ENCODE data around the gene DNM3.
"Not testable (repeated sequence)": the region's sequence is repeated elsewhere in the genome, so short reads cannot be mapped to it uniquely, and the experiment has no call there.

The DNM3 gene

DNA sequence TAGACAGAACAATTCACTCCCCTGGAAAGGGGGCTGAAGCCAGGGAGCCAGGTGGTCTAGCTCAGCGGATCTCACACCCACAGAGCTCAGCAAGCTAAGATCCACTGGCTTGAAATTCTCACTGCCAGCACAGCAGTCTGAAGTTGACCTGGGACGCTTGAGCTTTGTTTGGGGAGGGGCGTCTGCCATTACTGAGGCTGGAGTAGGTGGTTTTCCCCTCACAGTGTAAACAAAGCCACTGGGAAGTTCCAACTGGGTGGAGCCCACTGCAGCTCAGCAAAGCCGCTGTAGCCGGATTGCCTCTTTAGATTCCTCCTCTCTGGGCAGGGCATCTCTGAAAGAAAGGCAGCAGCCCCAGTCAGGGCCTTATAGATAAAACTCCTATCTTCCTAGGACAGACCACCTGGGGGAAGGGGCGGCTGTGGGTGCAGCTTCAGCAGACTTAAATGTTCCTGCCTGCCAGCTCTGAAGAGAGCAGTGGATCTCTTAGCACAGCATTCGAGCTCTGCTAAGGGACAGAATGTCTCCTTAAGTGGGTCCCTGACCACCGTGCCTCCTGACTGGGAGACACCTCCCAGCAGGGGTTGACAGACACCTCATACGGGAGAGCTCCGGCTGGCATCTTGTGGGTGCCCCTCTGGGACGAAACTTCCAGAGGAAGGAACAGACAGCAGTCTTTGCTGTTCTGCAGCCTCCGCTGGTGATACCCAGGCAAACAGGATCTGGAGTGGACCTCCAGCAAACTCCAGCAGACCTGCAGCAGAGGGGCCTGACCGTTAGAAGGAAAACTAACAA is 183.8 kb downstream of the DNM3 start:
- DNase-seq (ENCODE audit: low spot score), result not testable (repeated sequence)

DNA sequence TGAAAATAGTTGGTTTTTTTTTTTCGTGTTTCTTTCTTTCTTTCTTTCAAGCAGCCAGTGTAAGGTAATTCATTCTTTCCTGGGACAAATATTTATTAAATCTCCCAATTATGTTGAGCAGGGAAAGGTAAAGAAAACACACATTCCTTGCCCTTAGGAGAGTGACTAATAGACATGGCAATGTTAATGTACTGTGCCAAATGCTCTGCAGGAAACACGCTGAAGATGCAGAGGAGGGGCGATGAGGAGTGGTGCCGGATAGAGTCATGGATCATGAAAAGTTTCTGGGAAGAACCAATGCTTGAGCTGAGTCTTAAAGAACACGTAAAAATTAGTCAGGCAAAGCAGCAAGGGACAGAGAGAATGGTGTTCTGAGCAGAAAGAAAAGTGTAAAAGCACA is 199.2 kb downstream of the DNM3 start:
- no peak for DNase-seq (ENCODE audit: low spot score)

DNA sequence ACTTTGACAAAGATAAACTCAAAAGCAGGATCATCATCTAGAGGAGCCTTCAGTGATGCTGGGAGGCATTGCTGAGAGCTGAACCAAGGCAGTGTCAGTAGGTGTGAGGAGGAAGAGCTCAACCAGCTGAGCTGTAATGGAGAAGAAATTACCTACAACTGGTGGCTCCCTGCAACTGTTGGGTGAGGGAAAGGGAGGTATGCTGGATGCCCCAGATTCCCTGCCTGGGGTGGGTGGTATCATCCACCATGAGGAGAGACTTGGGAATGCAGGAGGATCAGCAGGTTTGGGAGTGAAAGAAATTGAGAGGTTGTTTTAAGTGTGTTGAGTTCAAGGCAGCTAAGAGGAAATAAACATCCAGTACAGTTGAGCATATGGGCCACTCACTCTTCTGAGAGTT is 199.8 kb downstream of the DNM3 start:
- no peak for DNase-seq (ENCODE audit: low spot score)

DNA sequence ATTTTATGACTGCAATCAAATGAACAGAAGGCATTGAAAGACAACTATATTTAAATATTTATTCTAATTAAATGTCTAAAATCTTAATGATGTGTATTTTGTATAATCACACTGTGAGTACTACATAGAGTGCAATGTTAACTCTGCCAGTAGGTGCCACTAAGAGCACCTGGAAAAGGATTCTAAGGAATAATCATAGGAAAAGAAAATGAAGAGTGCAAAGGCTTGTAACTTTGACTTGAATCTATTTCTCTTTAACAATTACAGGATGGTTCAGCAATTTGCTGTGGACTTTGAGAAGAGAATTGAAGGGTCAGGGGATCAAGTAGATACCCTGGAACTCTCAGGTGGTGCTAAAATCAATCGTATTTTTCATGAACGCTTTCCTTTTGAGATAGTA is 200.4 kb downstream of the DNM3 start:
- DNase-seq (ENCODE audit: low spot score), result no peak

DNA sequence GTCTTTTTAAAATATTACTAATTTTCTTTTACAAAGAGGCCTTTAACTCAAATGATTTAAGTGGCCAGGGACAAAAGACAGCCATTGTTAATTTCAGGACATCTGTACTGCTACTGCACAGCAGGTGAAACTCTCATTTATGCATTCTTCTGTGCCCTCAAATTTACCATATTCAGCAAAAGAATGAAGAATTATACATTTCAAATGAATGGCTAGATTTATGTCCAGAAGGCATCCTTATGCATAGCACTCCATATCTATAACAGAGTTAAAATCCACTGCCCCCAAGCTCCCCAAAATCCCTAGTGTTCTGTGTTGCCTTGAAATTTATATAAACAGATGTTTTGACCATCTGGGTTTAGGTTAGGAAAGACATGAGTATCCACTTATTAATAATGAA is 202.6 kb downstream of the DNM3 start:
- no peak for DNase-seq (ENCODE audit: low spot score)

DNA sequence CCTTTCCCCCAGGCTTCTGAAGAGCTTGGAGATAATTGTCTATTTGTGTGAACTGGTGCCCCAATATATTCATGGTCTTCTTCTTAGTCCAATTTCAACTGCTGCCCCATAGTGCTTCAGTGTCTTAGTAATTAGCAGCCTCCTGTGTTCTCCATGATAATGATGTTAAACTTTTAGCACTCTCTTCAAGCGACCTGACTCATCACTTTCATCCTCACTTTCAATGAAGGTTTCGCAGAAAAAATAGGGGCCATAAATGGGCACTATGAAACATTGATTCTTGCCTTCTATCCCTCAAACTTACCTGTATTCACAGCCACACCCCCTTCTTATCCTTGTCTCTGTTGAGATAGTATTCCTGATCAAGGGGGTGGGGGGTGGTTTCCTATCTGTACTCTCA is 210.6 kb downstream of the DNM3 start:
- no peak for DNase-seq (ENCODE audit: low spot score)

DNA sequence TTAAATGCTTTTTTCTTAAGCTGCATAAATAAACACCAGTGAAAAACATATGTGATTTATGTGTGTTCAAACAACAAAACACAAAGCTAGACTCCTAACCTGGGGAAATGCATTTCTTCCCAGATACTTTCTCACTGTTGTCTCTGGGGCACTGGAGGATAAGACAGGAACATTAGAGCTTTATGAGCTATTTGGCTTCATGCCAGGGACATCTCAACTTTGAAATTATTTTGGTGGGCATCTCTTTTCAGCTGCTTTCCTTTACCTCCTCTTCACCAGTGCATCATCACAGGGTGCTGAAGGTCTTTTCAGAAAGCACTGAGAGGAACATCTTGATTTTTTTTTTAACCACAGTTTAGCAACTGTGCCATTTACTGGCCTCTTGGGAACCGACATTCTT is 212.9 kb downstream of the DNM3 start:
- no peak for DNase-seq (ENCODE audit: low spot score)

DNA sequence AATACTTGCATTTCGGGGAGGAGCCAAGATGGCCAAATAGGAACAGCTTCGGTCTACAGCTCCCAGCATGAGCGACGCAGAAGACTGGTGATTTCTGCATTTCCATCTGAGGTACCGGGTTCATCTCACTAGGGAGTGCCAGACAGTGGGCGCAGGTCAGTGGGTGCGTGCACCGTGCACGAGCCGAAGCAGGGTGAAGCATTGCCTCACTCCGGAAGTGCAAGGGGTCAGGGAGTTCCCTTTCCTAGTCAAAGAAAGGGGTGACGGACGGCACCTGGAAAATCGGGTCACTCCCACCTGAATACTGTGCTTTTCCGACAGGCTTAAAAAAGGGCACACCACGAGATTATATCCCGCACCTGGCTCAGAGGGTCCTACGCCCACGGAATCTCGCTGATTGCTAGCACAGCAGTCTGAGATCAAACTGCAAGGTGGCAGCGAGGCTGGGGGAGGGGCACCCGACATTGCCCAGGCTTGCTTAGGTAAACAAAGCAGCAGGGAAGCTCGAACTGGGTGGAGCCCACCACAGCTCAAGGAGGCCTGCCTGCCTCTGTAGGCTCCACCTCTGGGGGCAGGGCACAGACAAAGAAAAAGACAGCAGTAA is 214.6 kb downstream of the DNM3 start:
- DNase-seq (ENCODE audit: low spot score), result not testable (repeated sequence)

DNA sequence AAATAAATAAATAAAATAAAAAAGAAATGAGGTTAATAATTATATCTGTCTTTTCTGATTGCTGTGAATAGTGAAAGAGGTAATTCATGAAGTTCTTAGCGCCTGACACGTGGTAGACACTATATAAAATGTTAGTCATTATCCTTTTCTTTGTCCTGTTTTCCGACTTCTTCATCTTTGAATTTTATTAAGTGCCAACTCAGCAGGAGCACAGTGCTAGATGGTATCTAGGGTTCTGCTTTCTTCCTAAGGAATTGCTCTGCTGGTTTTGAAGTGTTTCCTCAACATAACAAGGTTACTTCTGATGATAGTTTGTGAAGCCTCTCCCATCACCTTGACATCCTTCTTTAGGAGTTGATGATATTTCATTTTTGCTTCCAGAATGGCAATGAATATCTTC is 227.0 kb downstream of the DNM3 start:
- no peak for DNase-seq (ENCODE audit: low spot score)

DNA sequence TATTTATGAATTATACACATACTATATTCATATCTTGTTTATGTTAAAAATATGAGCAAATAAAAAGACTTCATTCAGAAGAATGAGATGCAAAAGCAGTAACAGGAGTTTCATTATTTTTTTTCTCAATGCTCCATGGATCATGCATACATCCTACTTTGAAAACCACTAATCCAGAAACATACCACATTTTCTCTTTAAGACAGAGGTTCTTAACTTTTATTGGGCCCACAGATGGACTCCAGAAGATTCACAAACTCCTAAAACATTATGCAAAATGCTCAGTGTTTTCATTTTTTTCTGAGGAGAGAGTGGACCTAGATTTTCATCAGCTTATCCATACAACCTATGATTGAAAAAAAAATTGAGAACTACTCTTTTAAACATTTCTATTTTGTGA is 227.8 kb downstream of the DNM3 start:
- no peak for DNase-seq (ENCODE audit: low spot score)

DNA sequence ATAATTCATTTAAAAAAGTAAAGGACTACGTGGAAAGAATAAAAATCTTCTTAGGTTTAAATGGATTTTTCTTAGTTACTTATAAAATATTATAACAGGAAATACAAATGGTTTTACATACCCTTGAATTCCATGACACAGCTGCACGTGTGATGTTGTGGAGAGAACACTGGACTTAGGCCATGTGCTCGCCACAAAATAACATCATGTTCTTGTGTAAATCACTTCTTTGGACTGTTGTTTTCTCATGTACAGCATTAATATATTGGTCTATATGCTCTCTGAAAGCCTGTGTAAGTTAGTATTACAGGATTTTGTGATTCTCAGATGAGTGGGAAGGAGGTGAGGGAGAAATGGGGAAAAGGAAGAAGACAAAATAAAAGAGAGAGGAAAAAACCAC is 228.2 kb downstream of the DNM3 start:
- no peak for DNase-seq (ENCODE audit: low spot score)

DNA sequence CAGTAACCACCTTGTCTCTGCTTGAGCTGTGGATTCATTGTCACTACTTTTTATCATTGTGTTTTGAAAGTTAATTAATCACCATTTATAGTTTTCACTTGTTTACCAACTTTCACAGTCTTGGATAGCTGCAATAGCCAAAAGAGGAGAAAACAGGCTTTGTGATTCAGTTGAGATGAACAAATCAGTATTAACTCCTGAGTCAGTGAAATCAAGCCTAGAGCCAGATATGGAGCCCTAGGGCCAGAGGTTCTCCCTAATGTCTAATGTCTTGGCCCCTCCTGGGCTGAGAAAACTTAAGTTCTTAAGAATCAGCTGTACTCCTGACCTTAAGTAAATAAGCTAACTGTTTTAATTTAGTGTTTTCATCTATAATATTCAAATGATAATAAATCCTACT is 228.8 kb downstream of the DNM3 start:
- no peak for DNase-seq (ENCODE audit: low spot score)

DNA sequence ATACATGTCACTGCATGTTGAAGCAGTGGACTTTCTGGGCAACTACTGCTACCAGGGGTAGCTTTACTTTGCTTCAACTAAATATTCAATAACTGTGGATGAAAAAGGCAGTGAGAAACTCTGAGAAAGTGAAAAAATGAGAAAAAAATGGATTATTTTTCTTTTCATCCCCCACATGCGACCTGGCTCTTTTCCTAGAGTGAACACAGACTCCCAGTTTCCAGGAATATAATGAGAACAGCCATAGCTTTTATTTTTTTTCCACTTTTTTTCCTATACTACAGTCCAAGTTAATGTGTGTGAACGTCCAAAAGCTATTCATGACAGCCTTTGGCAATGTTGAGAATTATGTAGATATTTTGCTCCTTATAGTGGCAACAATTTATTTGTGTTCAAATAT is 230.4 kb downstream of the DNM3 start:
- no peak for DNase-seq (ENCODE audit: low spot score)

DNA sequence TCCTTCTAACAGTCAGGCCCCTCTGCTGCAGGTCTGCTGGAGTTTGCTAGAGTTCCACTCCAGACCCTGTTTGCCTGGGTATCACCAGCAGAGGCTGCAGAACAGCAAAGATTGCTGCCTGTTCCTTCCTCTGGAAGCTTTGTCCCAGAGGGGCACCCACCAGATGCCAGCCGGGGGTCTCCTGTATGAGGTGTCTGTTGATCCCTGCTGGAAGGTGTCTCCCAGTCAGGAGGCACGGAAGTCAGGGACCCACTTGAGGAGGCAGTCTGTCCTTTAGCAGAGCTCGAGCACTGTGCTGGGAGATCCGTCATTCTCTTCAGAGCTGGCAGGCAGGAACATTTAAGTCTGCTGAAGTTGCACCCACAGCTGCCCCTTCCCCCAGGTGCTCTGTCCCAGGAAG is 238.6 kb downstream of the DNM3 start:
- not testable (repeated sequence) for DNase-seq (ENCODE audit: low spot score)

DNA sequence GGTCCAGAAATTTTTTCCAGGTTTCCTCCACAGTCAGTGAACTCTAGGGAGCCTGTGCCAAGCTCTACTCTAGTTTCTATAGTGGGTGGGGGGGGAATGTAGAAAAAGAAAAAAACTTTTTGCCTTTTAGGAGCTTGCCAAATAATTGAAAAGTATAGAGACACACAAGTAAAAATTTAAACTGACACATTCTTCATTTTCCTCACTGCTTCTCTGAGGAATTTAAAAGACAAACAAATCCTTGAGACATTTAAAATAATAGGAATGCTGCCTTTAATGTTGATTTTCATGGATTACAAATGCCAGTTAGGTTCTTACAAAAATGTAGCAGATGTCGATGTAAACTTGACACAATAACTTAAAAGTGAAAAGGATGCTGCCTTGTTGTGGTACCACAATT is 241.9 kb downstream of the DNM3 start:
- DNase-seq (ENCODE audit: low spot score), result no peak

DNA sequence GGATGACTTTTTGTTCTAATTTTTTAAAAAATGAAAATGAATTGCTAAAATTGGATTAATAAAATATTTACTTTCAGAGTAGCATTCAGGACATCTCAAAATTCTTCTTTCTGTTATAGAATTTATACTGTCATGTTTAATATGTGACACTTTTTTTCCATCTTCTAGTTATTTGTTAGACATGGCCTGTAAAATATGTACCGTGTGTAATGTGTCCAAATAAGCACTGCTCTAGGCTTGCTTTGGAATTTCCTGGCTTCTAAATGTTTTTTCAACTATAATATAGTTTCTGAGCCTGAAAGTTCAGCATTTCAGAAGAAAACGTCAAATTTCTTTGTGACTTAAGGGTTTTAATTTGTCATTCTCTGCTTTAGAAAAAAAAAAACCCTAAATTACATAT is 243.6 kb downstream of the DNM3 start:
- no peak for DNase-seq (ENCODE audit: low spot score)

DNA sequence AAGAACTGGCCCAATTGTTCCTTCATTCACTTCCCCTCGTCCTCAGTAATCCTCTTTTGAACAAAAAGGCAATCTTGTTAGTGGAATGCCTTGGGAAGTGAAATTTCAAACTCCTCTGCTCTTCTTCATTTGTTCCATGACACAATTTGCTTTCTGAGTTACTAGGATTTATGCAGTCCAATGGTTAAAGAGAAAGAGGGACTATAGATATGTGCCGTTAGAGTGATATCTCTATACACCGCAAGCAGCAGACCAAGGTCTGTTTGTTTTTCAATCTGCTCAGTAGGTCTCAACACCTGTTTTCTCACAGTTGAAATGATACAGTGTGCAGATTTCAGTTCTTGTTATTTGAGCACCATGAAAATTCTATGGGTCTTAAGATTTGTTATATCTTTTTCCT is 244.0 kb downstream of the DNM3 start:
- no peak for DNase-seq (ENCODE audit: low spot score)

DNA sequence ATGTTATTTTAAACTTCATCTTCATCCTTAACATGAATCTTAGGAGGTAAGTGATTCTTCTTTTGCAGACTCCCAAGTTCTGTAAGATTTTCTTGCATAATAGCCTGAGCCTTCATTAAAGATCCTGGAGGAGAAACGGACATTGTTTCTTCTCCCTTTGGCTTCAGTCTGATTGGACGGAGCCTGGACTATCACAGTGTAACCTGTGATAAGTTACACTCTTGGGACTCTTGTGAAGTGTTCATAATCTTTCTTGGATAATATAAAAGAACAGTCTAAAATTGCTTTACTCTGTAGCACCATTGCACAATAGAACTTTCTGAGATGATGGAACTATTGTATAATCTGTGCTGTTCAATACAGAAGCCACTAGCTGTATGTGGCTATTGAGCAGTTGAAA is 244.8 kb downstream of the DNM3 start:
- DNase-seq (ENCODE audit: low spot score), result no peak

DNA sequence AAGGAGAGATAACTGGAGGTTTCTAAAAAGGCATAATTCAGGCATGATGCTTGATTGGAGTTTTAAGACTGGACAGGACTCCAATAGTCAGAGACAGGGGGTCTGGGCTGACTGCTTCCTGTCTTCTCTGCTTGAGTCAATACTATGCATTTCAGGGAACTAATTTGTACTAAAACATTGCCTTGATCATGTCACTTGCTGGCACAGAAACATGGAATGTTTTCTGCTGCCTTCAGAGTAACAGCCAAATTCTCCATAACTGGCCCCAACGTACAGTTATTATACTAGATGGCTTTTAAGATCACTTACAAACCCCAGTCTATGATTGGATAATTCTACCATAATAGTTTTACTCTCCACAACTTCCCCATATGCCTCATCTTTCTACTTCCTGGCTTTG is 247.0 kb downstream of the DNM3 start:
- DNase-seq (ENCODE audit: low spot score), result no peak

DNA sequence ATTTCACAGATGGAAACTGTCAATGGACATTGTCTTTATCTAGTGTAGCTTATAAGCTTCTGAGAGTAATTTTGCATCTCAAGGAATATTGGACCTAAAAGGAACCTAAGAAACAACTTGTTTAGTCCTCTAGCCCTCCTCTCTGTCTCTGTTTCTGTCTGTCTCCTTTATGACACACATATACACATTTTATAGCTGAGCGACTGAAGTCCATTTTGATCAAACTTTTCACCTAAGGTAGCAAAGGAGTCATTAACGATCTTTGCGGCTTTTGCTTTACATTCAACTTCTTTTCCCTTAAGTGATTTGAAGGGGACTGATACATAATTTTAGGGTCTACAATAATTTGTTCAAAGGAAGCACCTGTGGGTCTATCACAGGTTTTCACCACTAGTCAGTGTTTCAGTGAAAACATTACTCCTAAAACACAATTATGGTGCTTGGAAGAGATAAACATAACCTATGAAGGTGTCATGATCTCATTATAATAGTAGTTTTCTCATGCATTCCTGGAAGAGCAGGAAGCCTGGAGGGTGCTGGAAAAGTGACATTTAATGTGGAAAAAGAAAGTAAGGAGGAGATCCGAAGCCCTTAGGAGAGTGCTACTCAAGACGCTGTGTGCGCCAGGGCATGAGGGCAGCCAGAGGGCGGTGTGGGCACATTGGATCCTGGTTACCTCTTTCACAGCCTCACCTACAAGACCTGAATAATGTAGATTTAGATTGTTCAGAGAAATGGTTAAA is 248.6 kb downstream of the DNM3 start:
- DNase-seq (ENCODE audit: low spot score), result peak; percentile 67

DNA sequence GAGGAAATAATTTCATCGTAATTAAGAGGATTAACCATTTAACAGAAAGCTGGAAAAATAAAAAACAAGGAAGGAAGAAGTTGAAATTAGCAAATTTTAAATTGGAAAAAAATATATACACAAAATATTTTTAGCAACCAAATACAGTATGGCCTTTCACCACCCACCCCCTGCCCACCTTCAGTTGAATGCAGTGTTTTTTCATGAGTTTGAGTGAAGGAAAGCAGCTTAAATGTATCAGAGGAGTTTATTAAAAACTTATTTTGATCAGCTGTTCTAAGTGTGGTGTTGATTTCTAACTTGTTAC is 249.2 kb downstream of the DNM3 start:
- DNase-seq (ENCODE audit: low spot score), result no peak

DNA sequence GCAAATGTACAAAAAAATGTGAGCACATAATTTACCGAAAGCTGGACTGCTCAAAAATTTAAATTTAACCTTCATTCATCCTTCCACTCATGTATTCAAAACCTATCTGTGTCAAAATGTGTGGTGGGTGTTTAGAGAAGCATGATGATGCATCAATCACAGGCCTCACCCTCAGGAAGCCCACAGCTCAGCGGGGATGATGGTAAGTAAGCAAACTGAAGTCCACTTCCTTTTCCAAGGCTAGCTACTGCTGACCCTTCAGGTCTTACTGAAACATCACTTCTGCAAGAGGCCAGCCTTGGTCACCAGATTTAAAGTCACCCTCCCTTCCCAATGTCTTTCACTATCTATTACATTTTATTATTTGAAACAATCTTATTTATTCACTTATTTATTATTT is 254.5 kb downstream of the DNM3 start:
- DNase-seq (ENCODE audit: low spot score), result no peak

DNA sequence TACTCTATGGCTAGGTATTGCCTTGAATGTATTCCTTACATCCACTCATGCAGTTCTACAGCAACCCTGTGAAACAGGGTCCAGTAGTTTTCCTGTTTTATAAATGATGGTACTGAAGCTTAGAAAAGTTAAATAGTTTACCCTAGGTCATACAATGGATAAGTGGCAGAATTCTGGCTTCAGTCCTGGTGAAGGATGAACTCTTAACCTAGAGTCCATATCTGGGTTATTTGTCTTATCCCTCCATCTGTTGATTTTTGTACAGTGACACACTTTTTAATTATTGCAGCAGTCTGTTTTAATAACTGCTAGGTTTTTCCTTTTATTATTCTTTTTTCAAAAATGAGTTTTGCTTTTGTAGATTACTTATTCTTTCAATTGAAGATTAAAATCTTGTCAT is 263.9 kb downstream of the DNM3 start:
- no peak for DNase-seq (ENCODE audit: low spot score)

All from CD4-positive, alpha-beta T cell treated with Interleukin-2 at 100 ng/mL for 4 hours (primary cell).